Fibroblast of lung (primary cell): ENCODE measurements around the gene HSD3B2.

Experiments
- CTCF ChIP-seq, 2 donors: IDR thresholded peaks in 1 of 2; conservative IDR thresholded peaks in 1 of 2; 1 replicate in 1 of 2; 2 replicates in 1 of 2; pipeline ENCODE4 v1.5.1; 2011 to 2012; ENCODE audit warnings: low read length in 2 of 2, control low read depth in 1 of 2, inconsistent platforms in 1 of 2, low read depth in 1 of 2, mild to moderate bottlenecking in 1 of 2
- EZH2 ChIP-seq: IDR thresholded peaks from 2 replicates; pipeline ENCODE4 v1.5.1; 2012; ENCODE audit warnings: low read length, control low read depth, mild to moderate bottlenecking; ENCODE audit errors: missing control alignments

DNA sequence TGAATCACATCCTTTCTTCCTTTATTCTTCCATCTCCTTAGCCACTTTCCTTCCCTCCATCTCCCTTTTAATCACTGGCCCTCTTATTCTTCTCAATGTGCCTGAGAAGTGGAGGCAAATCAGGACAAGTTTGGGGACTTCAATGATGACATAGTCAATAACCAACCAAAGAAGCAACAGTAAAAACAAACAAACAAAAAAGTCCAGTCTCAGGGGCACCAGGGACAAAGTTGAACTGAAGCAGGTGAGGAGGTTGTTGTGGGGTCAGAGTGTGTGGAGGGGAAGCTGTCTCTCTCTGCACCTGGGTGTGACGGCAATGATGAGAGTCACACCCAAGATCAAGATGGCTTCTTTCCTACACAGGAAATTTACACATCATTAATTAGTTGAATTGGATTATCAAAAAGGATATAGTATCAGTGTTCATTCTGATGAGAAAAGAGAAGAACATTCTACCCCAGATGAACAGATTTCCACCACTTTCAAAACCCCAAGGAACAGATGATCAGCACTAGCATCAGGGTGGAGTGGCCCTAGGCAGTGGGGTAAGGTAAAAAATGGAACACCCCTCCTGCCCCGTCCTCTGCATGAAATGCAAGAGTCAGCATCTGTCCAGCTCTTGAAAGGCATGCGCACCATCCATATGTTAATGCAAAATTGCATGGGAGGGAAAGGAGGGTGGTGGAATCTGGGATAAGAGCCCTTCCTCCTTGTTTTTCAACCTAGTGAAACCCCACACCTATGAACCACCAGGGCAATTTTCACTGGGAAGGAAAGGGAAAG lies 32.6 kb downstream of the HSD3B2 start:
- TF ChIP-seq CTCF (conservative IDR thresholded peaks at IDR 0.05 in 1 of 2, IDR thresholded peaks at IDR 0.05 in 1 of 2; ENCODE audit: low read depth in 1 of 2, low read length in 2 of 2) (no peak), EZH2 (no peak)
